Cardiac septum (tissue), 1 donor: Measurements from ENCODE around the gene CTXN3. TPM values are rescaled to one million over a fixed set of nuclear protein-coding genes. Genes with fewer than 3 reads are reported as not detected.

ENCODE experiments used
- DNase-seq: peaks from one replicate; pipeline ENCODE4 v3.0.0-alpha.2; 2020; ENCODE audit warnings: low spot score
- intact Hi-C: fragments of 100-400 bp; cut with DNase I; formaldehyde crosslinking; loops from one replicate; pipeline ENCODE4 v1.14.0; 2022
- total RNA-seq: library from RNA; stranded (reverse); fragmentation: NEBNext Ultra II Directional; extraction: Animal tissue kit (Norgen Biotek cat#: 25700); gene quantifications from one replicate; pipeline ENCODE4 v1.2.1, GENCODE V29; 2021
- donor health status: DM: no; HTN: no; CAD: no.

The CTXN3 gene
- total RNA-seq, 1 donor from 2014 or later, result not detected

DNA sequence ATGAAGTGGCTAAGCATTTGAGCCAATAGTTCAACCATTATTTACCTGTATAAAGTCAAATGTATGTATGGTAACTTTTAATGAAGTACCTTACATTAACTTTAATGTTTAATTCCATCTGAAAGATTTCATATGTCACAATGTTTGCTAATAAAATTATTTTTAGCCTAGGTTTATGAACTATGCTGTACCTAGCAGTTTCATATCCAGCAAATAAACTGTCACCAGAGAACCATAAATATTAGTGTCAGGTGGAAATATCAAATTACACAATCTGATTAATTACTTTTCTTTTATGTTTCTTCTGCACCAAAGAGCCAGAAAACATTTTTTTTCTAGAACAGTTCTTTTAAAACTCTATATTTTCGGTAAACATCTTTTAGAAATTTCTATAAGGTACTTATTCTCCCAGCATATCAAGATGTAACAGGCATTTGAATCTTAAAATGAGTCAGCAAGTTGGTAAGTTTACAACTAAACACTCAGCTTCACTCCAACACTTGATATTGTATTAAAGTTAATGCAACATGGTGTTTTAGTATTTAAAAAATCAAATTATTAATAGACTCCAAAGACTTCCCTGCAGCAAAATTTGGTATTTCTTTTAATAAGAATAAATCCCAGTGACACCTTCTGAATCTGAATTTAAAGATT lies 45.8 kb downstream of the CTXN3 start:
- intact Hi-C loops, result no loop called here

DNA sequence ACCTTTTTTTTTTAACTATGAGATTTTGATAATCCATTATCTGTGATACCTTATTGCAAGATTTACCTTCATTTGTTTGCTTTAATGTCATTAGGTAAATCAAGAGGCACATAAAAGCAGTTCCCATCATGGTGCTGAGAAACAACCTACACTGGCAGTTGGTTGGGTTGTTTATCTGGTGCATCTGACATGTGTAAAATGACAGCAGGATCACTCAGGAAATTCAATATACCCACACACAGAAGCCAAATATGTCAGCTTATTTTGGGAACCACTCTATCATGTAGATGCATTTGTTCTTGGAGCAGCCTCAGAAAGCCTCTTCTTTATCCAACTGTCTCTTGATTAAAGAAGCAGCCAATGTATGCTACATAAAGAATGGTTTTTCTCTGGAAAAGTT lies 46.5 kb downstream of the CTXN3 start:
- intact Hi-C loops, result no loop called here
- no peak for DNase-seq

More for the DNA sequence above, 45.8 kb downstream of the CTXN3 start:
- no peak for DNase-seq

- intact Hi-C loops, result no loop called here
- no peak for DNase-seq
These were observed 47.8 kb downstream of the CTXN3 start for GRCh38 chr5:127696683-127697082.

- intact Hi-C loops, result no loop called here
- DNase-seq, result no peak
These were observed 49.2 kb downstream of the CTXN3 start for GRCh38 chr5:127697894-127698600.

GRCh38 chr5:127699416-127699815 lies 50.5 kb downstream of the CTXN3 start:
- no peak for DNase-seq
- intact Hi-C loops, result no loop called here

DNA sequence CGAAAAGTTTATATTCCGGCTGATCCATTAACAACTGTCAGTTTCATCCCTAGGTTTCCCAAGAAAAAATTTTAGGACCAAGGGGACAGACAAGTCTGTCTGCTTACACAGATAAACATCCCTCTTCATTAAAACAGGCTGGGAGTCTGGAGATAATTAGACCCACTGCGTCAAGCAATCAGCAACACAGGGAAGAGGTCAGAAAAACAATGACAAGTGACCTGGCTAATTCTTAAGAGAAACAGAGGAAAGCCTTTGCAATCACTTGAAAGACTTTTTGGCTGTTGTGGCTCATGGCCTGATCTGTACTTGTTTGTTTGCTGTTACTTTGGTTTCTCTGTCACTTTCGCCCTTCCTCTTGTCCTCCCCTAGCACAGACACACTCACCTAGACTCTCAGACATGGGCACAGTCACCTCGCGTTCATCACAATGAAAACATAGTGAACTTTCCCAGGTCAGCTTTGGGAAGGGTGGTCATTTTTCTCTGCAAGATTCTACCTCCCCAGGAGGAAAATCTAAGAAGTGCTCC lies 51.4 kb downstream of the CTXN3 start:
- DNase-seq, result no peak
- intact Hi-C loops, result no loop called here

- DNase-seq, result no peak
- intact Hi-C loops, result no loop called here
These were observed 53.6 kb downstream of the CTXN3 start for GRCh38 chr5:127702434-127702833.

DNA sequence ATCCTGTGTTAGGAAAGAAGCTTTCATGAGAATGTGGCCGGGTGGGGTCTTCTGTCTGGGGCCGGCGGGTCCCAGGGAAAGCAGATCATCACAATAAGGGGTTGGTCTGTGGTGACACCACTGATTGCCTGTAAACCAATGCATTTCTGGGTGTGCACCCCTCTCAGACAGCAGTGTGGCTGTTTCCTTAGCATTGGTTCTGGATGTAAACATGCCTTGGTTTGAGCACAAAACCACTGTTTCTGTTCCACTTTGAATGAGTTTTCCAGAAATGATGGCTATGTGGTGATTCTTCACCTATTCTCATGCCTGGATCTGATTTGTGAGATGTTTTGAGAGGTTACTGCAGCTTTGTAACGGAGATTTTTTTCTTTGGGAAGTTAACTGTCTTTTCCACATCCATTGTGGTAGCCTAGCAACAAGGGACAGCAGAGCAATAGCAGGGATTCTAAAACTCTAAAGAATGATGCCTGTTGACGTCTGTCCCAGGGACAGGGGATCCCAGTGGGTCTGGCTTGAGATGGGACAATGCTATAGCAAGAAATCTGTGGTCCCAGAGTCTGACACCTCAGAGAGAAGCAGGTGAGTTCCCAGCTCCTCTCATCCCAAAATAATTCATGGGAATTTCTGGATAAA lies 54.2 kb downstream of the CTXN3 start, which contains the start of gene CCDC192:
CCDC192 (plus strand) TSS at position 466 of the 636 bp plus-strand sequence; CDS start at position 521, 55 bp downstream.
- intact Hi-C loops, result no loop called here
- DNase-seq, result no peak

- intact Hi-C loops, result no loop called here
- DNase-seq, result no peak
These were observed 56.4 kb downstream of the CTXN3 start for GRCh38 chr5:127705120-127705892.

DNA sequence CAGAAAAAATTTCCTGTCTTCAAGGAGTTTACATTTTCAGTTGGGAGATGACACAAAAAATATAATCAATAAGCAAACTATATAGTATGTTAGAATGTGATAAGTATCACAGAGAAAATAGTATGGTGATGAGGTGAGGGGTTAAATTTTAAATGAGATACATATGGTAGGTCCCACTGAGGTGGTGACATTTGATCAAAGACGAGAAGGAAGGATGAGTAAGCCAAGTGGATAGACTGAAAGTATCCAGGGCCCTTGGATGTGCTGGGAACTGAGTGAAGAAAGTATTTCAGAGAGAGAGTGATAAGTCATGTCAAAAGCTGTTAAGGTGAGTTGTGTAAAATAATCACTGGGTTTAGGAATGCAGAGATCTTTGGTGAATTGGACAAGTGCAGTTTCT lies 57.8 kb downstream of the CTXN3 start:
- no peak for DNase-seq
- intact Hi-C loops, result no loop called here

DNA sequence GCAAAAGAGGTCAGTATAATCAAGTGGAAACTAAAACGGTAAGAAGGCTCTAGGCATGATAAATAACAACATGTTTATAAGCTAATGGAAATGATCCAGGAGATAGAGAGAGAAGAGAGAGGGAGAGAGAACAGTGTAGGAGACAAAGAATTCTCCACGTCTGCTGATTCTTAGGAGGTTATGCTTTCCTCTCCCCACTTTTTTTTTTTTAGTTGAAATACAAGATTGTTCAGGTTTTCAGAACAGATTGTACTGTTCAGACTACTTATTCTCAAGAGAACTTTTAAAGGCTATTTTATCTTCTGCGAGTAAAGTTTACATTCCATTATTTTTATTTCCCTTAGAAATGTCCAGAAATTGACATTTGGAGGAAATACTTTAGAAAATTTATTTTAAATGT lies 58.3 kb downstream of the CTXN3 start:
- DNase-seq, result no peak
- intact Hi-C loops, result no loop called here

Other genes with a start within 250 kb of the CTXN3 start
- 26.5 TPM for gene PRRC1, start 131.4 kb upstream of the CTXN3 start, total RNA-seq
- not detected for gene CCDC192, start 54.3 kb downstream of the CTXN3 start, total RNA-seq